ENCODE data around the gene REC8. TPM values are rescaled to one million over a fixed set of nuclear protein-coding genes. Genes with fewer than 3 reads are reported as not detected.

The REC8 gene
- total RNA-seq, 1 experiment from 2014 or later = 8.4 TPM

- intact Hi-C loops (cut with micrococcal nuclease; ENCODE audit: unreplicated experiment) = no loop called here
- no TSS peak for BruUV-seq (replicated peaks)
- DNase-seq (ENCODE audit: low spot score) = no peak
- H3K4me1 ChIP-seq (ENCODE audit: insufficient read depth, low read length, poor library complexity, severe bottlenecking) = no peaks in the 10 kb centered on the region
- H3K9me3 ChIP-seq (ENCODE audit: low read depth, low read length, poor library complexity, severe bottlenecking) = no peaks in the 10 kb centered on the region
- ChIA-PET POLR2A (ENCODE audit: low non-redundant PET) (no interaction called here), CTCF (interaction anchor here (0.5 to 1.3 kb wide), 2 partner anchors 21 to 882 kb away, joined by 4 to 6 read pairs; partner anchors contain the start of gene IRF9)
- H3K27ac ChIP-seq (ENCODE audit: low read depth, low read length, poor library complexity, severe bottlenecking) = no peak overlapping the region
- H3K4me3 ChIP-seq (ENCODE audit: low read depth, low read length, poor library complexity, severe bottlenecking) = no peak overlapping the region
- TF ChIP-seq CTCF (conservative IDR thresholded peaks at IDR 0.05; ENCODE audit: low read depth, low read length) (no peak), EZH2 (IDR thresholded peaks at IDR 0.05; ENCODE audit: borderline replicate concordance, low read depth, low read length, poor library complexity, severe bottlenecking) (no peak)
- no peaks in the 10 kb centered on the region for H3K27me3 ChIP-seq (replicated peaks; ENCODE audit: insufficient read depth, low read depth, low read length, poor library complexity)
- H3K36me3 ChIP-seq (ENCODE audit: insufficient read depth, low read length, poor library complexity, severe bottlenecking) = peaks cover 64% of the 10 kb centered on the region
Observed at GRCh38 chr14:24181371-24182077, 9.6 kb downstream of the REC8 start.

- no peaks in the 10 kb centered on the region for H3K27me3 ChIP-seq (replicated peaks; ENCODE audit: insufficient read depth, low read depth, low read length, poor library complexity)
- H3K4me3 ChIP-seq (ENCODE audit: low read depth, low read length, poor library complexity, severe bottlenecking) = no peak overlapping the region
- no peak for DNase-seq (ENCODE audit: low spot score)
- H3K27ac ChIP-seq (ENCODE audit: low read depth, low read length, poor library complexity, severe bottlenecking) = no peak overlapping the region
- H3K4me1 ChIP-seq (ENCODE audit: insufficient read depth, low read length, poor library complexity, severe bottlenecking) = no peaks in the 10 kb centered on the region
- no TSS peak for BruUV-seq (replicated peaks)
- ChIA-PET POLR2A (ENCODE audit: low non-redundant PET) (no interaction called here), CTCF (interaction anchor here (1.3 kb wide), 1 partner anchor 21 kb away, joined by 4 read pairs; the partner anchor contains the start of gene IRF9)
- intact Hi-C loops (cut with micrococcal nuclease; ENCODE audit: unreplicated experiment) = no loop called here
- peaks cover 71% of the 10 kb centered on the region for H3K36me3 ChIP-seq (ENCODE audit: insufficient read depth, low read length, poor library complexity, severe bottlenecking)
- H3K9me3 ChIP-seq (ENCODE audit: low read depth, low read length, poor library complexity, severe bottlenecking) = no peaks in the 10 kb centered on the region
- TF ChIP-seq EZH2 (IDR thresholded peaks at IDR 0.05; ENCODE audit: borderline replicate concordance, low read depth, low read length, poor library complexity, severe bottlenecking) = no peak
- TF ChIP-seq CTCF (conservative IDR thresholded peaks at IDR 0.05; ENCODE audit: low read depth, low read length) = no peak
Observed at GRCh38 chr14:24182110-24182882, 10.4 kb downstream of the REC8 start.

GRCh38 chr14:24183014-24183481 is 11.2 kb downstream of the REC8 start:
- BruUV-seq (replicated peaks) = no TSS peak
- H3K4me3 ChIP-seq (ENCODE audit: low read depth, low read length, poor library complexity, severe bottlenecking) = no peak overlapping the region
- peaks cover 71% of the 10 kb centered on the region for H3K36me3 ChIP-seq (ENCODE audit: insufficient read depth, low read length, poor library complexity, severe bottlenecking)
- ChIA-PET CTCF (no interaction called here), POLR2A (ENCODE audit: low non-redundant PET) (no interaction called here)
- DNase-seq (ENCODE audit: low spot score) = no peak
- H3K27me3 ChIP-seq (replicated peaks; ENCODE audit: insufficient read depth, low read depth, low read length, poor library complexity) = no peaks in the 10 kb centered on the region
- TF ChIP-seq CTCF (conservative IDR thresholded peaks at IDR 0.05; ENCODE audit: low read depth, low read length) (no peak), EZH2 (IDR thresholded peaks at IDR 0.05; ENCODE audit: borderline replicate concordance, low read depth, low read length, poor library complexity, severe bottlenecking) (no peak)
- intact Hi-C loops (cut with micrococcal nuclease; ENCODE audit: unreplicated experiment) = no loop called here
- no peak overlapping the region for H3K27ac ChIP-seq (ENCODE audit: low read depth, low read length, poor library complexity, severe bottlenecking)
- H3K9me3 ChIP-seq (ENCODE audit: low read depth, low read length, poor library complexity, severe bottlenecking) = no peaks in the 10 kb centered on the region
- H3K4me1 ChIP-seq (ENCODE audit: insufficient read depth, low read length, poor library complexity, severe bottlenecking) = peaks cover 5% of the 10 kb centered on the region
